HEK293 (cell line): ENCODE data around the gene SART1.

Experiments
- CTCF ChIA-PET: fragments of 350-600 bp; formaldehyde crosslinking; extraction: SDS; loops from one replicate; lab custom pipeline; 2021; ENCODE audit warnings: antibody characterized with exemption; lab: Yijun Ruan, JAX
- POLR2A ChIA-PET: fragments of 300-600 bp; formaldehyde crosslinking; extraction: SDS; loops from one replicate; lab custom pipeline; 2020; ENCODE audit warnings: antibody characterized with exemption, inconsistent platforms; lab: Yijun Ruan, JAX
- H3K27ac ChIP-seq: fragments of 200-500 bp; sonication (Bioruptor generic); 2 replicates; pipeline ENCODE4 v1.5.1; 2014; ENCODE audit warnings: low read depth, low read length, control low read depth, inconsistent platforms; ENCODE audit errors: extremely low read depth
- H3K36me3 ChIP-seq, 2 experiments: fragments of 200-500 bp in 1 of 2; sonication (Bioruptor generic) in 1 of 2; 1 replicate in 1 of 2; 2 replicates in 1 of 2; pipeline ENCODE4 v1.5.1; 2014 to 2017; ENCODE audit warnings: inconsistent platforms in 2 of 2, low read length in 2 of 2; ENCODE audit not compliant: control insufficient read depth in 2 of 2, insufficient read depth in 1 of 2
- H3K4me1 ChIP-seq: fragments of 200-500 bp; sonication (Bioruptor generic); 2 replicates; pipeline ENCODE4 v1.5.1; 2014; ENCODE audit warnings: mild to moderate bottlenecking, low read length, inconsistent platforms; ENCODE audit not compliant: control insufficient read depth, insufficient read depth
- H3K4me3 ChIP-seq: 2 replicates; pipeline ENCODE4 v1.5.1; 2011; ENCODE audit warnings: low read depth, mild to moderate bottlenecking, control low read depth, low read length, moderate library complexity
- H3K9me3 ChIP-seq: fragments of 200-500 bp; sonication (Bioruptor generic); 2 replicates; pipeline ENCODE4 v1.5.1; 2014; ENCODE audit warnings: low read depth, low read length, inconsistent platforms; ENCODE audit not compliant: control insufficient read depth, insufficient read depth
- ATF2 ChIP-seq: fragments of 450-650 bp; formaldehyde crosslinking; IDR thresholded peaks from 2 replicates; pipeline ENCODE4 v1.5.1; 2016; ENCODE audit warnings: missing biosample characterization, missing genetic modification characterization, low read depth
- GLIS1 ChIP-seq: fragments of 450-650 bp; formaldehyde crosslinking; IDR thresholded peaks from 2 replicates; pipeline ENCODE4 v1.5.1; 2016; ENCODE audit warnings: missing biosample characterization, missing genetic modification characterization
- GLIS2 ChIP-seq: fragments of 450-650 bp; formaldehyde crosslinking; IDR thresholded peaks from 2 replicates; pipeline ENCODE4 v1.5.1; 2016; ENCODE audit warnings: missing biosample characterization, missing genetic modification characterization
- OSR2 ChIP-seq: fragments of 450-650 bp; formaldehyde crosslinking; IDR thresholded peaks from 2 replicates; pipeline ENCODE4 v1.5.1; 2016; ENCODE audit warnings: missing biosample characterization, missing genetic modification characterization
- REST ChIP-seq: fragments of 450-650 bp; formaldehyde crosslinking; IDR thresholded peaks from 2 replicates; pipeline ENCODE4 v1.5.1; 2016; ENCODE audit warnings: missing biosample characterization, missing genetic modification characterization
- YY1 ChIP-seq: fragments of 450-650 bp; formaldehyde crosslinking; IDR thresholded peaks from 2 replicates; pipeline ENCODE4 v1.5.1; 2018; ENCODE audit warnings: missing biosample characterization, missing genetic modification characterization
- ZFP41 ChIP-seq: fragments of 450-650 bp; formaldehyde crosslinking; IDR thresholded peaks from 2 replicates; pipeline ENCODE4 v1.5.1; 2016; ENCODE audit warnings: missing biosample characterization, missing genetic modification characterization, borderline replicate concordance
- ZNF133 ChIP-seq: fragments of 450-650 bp; formaldehyde crosslinking; IDR thresholded peaks from 2 replicates; pipeline ENCODE4 v1.5.1; 2016; ENCODE audit warnings: missing biosample characterization, missing genetic modification characterization
- ZNF174 ChIP-seq: fragments of 450-650 bp; formaldehyde crosslinking; IDR thresholded peaks from 2 replicates; pipeline ENCODE4 v1.5.0; 2017; ENCODE audit warnings: missing biosample characterization, mild to moderate bottlenecking, missing genetic modification characterization
- ZNF239 ChIP-seq: fragments of 450-650 bp; formaldehyde crosslinking; IDR thresholded peaks from 2 replicates; pipeline ENCODE4 v1.5.1; 2016; ENCODE audit warnings: missing biosample characterization, missing genetic modification characterization
- ZNF26 ChIP-seq: fragments of 450-650 bp; formaldehyde crosslinking; IDR thresholded peaks from 2 replicates; pipeline ENCODE4 v1.5.1; 2016; ENCODE audit warnings: missing biosample characterization, missing genetic modification characterization
- ZNF311 ChIP-seq: fragments of 450-650 bp; formaldehyde crosslinking; IDR thresholded peaks from 2 replicates; pipeline ENCODE4 v1.5.1; 2017; ENCODE audit warnings: missing biosample characterization, missing genetic modification characterization, borderline replicate concordance
- ZNF324 ChIP-seq: fragments of 450-650 bp; formaldehyde crosslinking; IDR thresholded peaks from 2 replicates; pipeline ENCODE4 v1.5.1; 2016; ENCODE audit warnings: missing biosample characterization, missing genetic modification characterization
- ZNF555 ChIP-seq: fragments of 450-650 bp; formaldehyde crosslinking; conservative IDR thresholded peaks from 2 replicates; pipeline ENCODE4 v1.5.1; 2017; ENCODE audit warnings: missing biosample characterization, mild to moderate bottlenecking, missing genetic modification characterization, inconsistent platforms
- ZNF777 ChIP-seq: fragments of 450-650 bp; formaldehyde crosslinking; IDR thresholded peaks from 2 replicates; pipeline ENCODE4 v1.5.1; 2017; ENCODE audit warnings: missing biosample characterization, missing genetic modification characterization, borderline replicate concordance
- ZNF843 ChIP-seq: fragments of 450-650 bp; formaldehyde crosslinking; IDR thresholded peaks from 2 replicates; pipeline ENCODE4 v1.5.1; 2016; ENCODE audit warnings: missing biosample characterization, missing genetic modification characterization
- ZSCAN16 ChIP-seq: fragments of 450-650 bp; formaldehyde crosslinking; IDR thresholded peaks from 2 replicates; pipeline ENCODE4 v1.5.1; 2016; ENCODE audit warnings: missing biosample characterization, missing genetic modification characterization
- TF ChIP-seq, protein P1 (sequence below): fragments of 450-650 bp; formaldehyde crosslinking; IDR thresholded peaks from 2 replicates; pipeline ENCODE4 v1.5.1; 2017; ENCODE audit warnings: missing biosample characterization, missing genetic modification characterization
- TF ChIP-seq, protein P2 (sequence below): fragments of 450-650 bp; formaldehyde crosslinking; IDR thresholded peaks from 2 replicates; pipeline ENCODE4 v1.5.0; 2017; ENCODE audit warnings: missing biosample characterization, missing genetic modification characterization, borderline replicate concordance

The SART1 gene

GRCh38 chr11:65975771-65976170 lies 14.2 kb downstream of the SART1 start:
- ChIA-PET CTCF (interaction anchor here (1.2 to 1.4 kb wide), 2 partner anchors 88 to 90 kb away, joined by 3 read pairs; no protein-coding TSS in a partner anchor), POLR2A (interaction anchor here (1.3 kb wide), 1 partner anchor 64 kb away, joined by 7 read pairs; no protein-coding TSS in a partner anchor)
- Histone ChIP-seq H3K4me3 (no peak overlapping the region), H3K9me3 (no peaks in the 10 kb centered on the region), H3K27ac (no peak overlapping the region), H3K36me3 (peaks cover 0 to 63% of the 10 kb centered on the region in 2 experiments; a peak in 2 of 3 replicates), H3K4me1 (no peaks in the 10 kb centered on the region)
- TF ChIP-seq REST (tag by site-specific recombination) (peak; percentile 71), GLIS2 (tag by site-specific recombination) (no peak), ZFP41 (tag by site-specific recombination) (no peak), ZNF311 (tag by site-specific recombination) (no peak), ZNF174 (tag by site-specific recombination) (no peak)
- TF ChIP-seq, protein P1, sequence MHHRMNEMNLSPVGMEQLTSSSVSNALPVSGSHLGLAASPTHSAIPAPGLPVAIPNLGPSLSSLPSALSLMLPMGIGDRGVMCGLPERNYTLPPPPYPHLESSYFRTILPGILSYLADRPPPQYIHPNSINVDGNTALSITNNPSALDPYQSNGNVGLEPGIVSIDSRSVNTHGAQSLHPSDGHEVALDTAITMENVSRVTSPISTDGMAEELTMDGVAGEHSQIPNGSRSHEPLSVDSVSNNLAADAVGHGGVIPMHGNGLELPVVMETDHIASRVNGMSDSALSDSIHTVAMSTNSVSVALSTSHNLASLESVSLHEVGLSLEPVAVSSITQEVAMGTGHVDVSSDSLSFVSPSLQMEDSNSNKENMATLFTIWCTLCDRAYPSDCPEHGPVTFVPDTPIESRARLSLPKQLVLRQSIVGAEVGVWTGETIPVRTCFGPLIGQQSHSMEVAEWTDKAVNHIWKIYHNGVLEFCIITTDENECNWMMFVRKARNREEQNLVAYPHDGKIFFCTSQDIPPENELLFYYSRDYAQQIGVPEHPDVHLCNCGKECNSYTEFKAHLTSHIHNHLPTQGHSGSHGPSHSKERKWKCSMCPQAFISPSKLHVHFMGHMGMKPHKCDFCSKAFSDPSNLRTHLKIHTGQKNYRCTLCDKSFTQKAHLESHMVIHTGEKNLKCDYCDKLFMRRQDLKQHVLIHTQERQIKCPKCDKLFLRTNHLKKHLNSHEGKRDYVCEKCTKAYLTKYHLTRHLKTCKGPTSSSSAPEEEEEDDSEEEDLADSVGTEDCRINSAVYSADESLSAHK (tag by site-specific recombination) = no peak
- TF ChIP-seq, protein P2, sequence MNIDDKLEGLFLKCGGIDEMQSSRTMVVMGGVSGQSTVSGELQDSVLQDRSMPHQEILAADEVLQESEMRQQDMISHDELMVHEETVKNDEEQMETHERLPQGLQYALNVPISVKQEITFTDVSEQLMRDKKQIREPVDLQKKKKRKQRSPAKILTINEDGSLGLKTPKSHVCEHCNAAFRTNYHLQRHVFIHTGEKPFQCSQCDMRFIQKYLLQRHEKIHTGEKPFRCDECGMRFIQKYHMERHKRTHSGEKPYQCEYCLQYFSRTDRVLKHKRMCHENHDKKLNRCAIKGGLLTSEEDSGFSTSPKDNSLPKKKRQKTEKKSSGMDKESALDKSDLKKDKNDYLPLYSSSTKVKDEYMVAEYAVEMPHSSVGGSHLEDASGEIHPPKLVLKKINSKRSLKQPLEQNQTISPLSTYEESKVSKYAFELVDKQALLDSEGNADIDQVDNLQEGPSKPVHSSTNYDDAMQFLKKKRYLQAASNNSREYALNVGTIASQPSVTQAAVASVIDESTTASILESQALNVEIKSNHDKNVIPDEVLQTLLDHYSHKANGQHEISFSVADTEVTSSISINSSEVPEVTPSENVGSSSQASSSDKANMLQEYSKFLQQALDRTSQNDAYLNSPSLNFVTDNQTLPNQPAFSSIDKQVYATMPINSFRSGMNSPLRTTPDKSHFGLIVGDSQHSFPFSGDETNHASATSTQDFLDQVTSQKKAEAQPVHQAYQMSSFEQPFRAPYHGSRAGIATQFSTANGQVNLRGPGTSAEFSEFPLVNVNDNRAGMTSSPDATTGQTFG (tag by site-specific recombination) = no peak

DNA sequence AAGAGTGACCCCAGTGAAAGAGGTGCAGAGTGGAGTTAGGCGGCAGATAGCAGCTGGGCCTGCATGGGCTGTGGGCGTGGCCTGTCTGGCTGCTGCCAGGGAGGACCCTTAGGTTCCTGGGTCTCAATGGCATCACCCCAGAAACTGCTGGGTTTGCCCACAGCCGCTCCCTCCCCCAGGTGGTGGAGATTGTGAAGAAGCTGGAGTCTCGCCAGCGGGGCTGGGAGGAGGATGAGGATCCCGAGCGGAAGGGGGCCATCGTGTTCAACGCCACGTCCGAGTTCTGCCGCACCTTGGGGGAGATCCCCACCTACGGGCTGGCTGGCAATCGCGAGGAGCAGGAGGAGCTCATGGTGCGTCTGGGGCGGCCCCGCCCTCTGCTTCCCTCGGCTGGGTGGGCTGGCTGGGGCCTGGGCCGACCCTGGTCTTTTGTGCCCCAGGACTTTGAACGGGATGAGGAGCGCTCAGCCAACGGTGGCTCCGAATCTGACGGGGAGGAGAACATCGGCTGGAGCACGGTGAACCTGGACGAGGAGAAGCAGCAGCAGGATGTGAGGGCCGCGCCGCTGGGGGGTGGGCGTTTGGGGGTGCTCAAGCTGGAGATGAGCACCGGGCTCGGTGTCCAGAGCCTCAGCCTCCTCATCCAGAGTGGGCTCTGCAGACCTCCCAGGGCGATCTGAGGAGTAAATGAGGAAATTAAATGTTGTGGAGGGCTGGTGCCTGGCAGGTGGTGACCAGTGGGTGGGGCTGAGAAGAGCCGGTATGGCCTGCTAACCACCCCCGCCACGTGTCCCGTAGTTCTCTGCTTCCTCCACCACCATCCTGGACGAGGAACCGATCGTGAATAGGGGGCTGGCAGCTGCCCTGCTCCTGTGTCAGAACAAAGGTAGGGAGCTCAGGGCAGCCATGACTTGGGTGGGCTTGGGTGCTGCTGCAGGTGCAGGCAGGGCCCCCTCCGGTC lies 15.0 kb downstream of the SART1 start:
- Histone ChIP-seq H3K27ac (no peak overlapping the region), H3K36me3 (peaks cover 0 to 63% of the 10 kb centered on the region in 2 experiments; a peak in 2 of 3 replicates), H3K4me3 (no peak overlapping the region), H3K4me1 (no peaks in the 10 kb centered on the region), H3K9me3 (no peaks in the 10 kb centered on the region)
- ChIA-PET POLR2A (interaction anchor here (0.8 kb wide), 1 partner anchor 125 kb away, joined by 3 read pairs; no protein-coding TSS in a partner anchor), CTCF (interaction anchor here (1.2 to 1.4 kb wide), 2 partner anchors 89 to 91 kb away, joined by 3 read pairs; no protein-coding TSS in a partner anchor)
- TF ChIP-seq ZNF843 (tag by site-specific recombination) = no peak
- no peak for TF ChIP-seq ZNF777 (tag by site-specific recombination)
- no peak for TF ChIP-seq ZNF133 (tag by site-specific recombination)
- no peak for TF ChIP-seq YY1 (tag by site-specific recombination)
- no peak for TF ChIP-seq ZNF239 (tag by site-specific recombination)
- TF ChIP-seq OSR2 = no peak
- TF ChIP-seq ZNF324 (tag by site-specific recombination) = no peak
- no peak for TF ChIP-seq ZSCAN16 (tag by site-specific recombination)
- no peak for TF ChIP-seq ATF2
- TF ChIP-seq GLIS1 (tag by site-specific recombination) = no peak
- TF ChIP-seq ZNF26 (tag by site-specific recombination) = no peak
- TF ChIP-seq ZNF555 = no peak
